ENCODE measurements around the gene ACAP3.
"Not testable (repeated sequence)": the region's sequence is repeated elsewhere in the genome, so short reads cannot be mapped to it uniquely, and the experiment has no call there.

Gene ACAP3

GRCh38 chr1:1255078-1255477 lies 52.7 kb downstream of the ACAP3 start:
- no peak for TF ChIP-seq CTCF (IDR thresholded peaks at IDR 0.05; ENCODE audit: control insufficient read depth, extremely low read depth, insufficient read depth)
- no peak overlapping the region for H3K4me3 ChIP-seq (ENCODE audit: low read depth, low read length)
- no peak for DNase-seq (ENCODE audit: low read depth)

- no peak for TF ChIP-seq CTCF (IDR thresholded peaks at IDR 0.05; ENCODE audit: control insufficient read depth, extremely low read depth, insufficient read depth)
- no peak for DNase-seq (ENCODE audit: low read depth)
- no peak overlapping the region for H3K4me3 ChIP-seq (ENCODE audit: low read depth, low read length)
Measured at GRCh38 chr1:1254667-1254998, 53.1 kb downstream of the ACAP3 start.

GRCh38 chr1:1253972-1254666 lies 53.6 kb downstream of the ACAP3 start:
- DNase-seq (ENCODE audit: low read depth): no peak
- no peak for TF ChIP-seq CTCF (IDR thresholded peaks at IDR 0.05; ENCODE audit: control insufficient read depth, extremely low read depth, insufficient read depth)
- H3K4me3 ChIP-seq (ENCODE audit: low read depth, low read length): no peak overlapping the region

- no peak overlapping the region for H3K4me3 ChIP-seq (ENCODE audit: low read depth, low read length)
- no peak for TF ChIP-seq CTCF (IDR thresholded peaks at IDR 0.05; ENCODE audit: control insufficient read depth, extremely low read depth, insufficient read depth)
- DNase-seq (ENCODE audit: low read depth): no peak
Measured at GRCh38 chr1:1253314-1253713, 54.4 kb downstream of the ACAP3 start.

- DNase-seq (ENCODE audit: low read depth): no peak
- H3K4me3 ChIP-seq (ENCODE audit: low read depth, low read length): no peak overlapping the region
- TF ChIP-seq CTCF (IDR thresholded peaks at IDR 0.05; ENCODE audit: control insufficient read depth, extremely low read depth, insufficient read depth): no peak
Measured at GRCh38 chr1:1250786-1251284, 56.9 kb downstream of the ACAP3 start.

GRCh38 chr1:1248009-1248913 lies 59.5 kb downstream of the ACAP3 start:
- DNase-seq (ENCODE audit: low read depth); H3K4me3 ChIP-seq (ENCODE audit: low read depth, low read length): not testable (repeated sequence)

- no peak overlapping the region for H3K4me3 ChIP-seq (ENCODE audit: low read depth, low read length)
- DNase-seq (ENCODE audit: low read depth): no peak
- TF ChIP-seq CTCF (IDR thresholded peaks at IDR 0.05; ENCODE audit: control insufficient read depth, extremely low read depth, insufficient read depth): no peak
Measured at GRCh38 chr1:1247341-1247913, 60.3 kb downstream of the ACAP3 start.
